KMS-11 (cell line): Measurements from ENCODE around the gene LONP2.
A peak's percentile ranks its signal among the peaks of the same experiment; 100 is the strongest.

Experiments used
- H2AFZ ChIP-seq: fragments of 200-600 bp; sonication (generic); 2 replicates; pipeline ENCODE4 v1.6.1; 2016; ENCODE audit warnings: antibody characterized with exemption, mixed run types, low read depth
- H3K27ac ChIP-seq: fragments of 200-600 bp; sonication (generic); 2 replicates; pipeline ENCODE4 v1.6.1; 2016; ENCODE audit warnings: mild to moderate bottlenecking, mixed run types
- H3K27me3 ChIP-seq: fragments of 200-600 bp; sonication (generic); 2 replicates; pipeline ENCODE4 v1.6.1; 2017; ENCODE audit warnings: mild to moderate bottlenecking, low read depth, mixed run types, moderate library complexity; ENCODE audit not compliant: insufficient read depth
- H3K36me3 ChIP-seq: fragments of 200-600 bp; sonication (generic); 2 replicates; pipeline ENCODE4 v1.6.1; 2017; ENCODE audit warnings: mild to moderate bottlenecking, mixed run types; ENCODE audit not compliant: insufficient read depth
- H3K4me1 ChIP-seq: fragments of 200-600 bp; sonication (generic); 2 replicates; pipeline ENCODE4 v1.6.1; 2016; ENCODE audit warnings: mild to moderate bottlenecking, low read depth, mixed run types; ENCODE audit not compliant: poor library complexity, severe bottlenecking
- H3K4me2 ChIP-seq: fragments of 200-600 bp; sonication (generic); 2 replicates; pipeline ENCODE4 v1.7.0; 2016; ENCODE audit warnings: mild to moderate bottlenecking, mixed run types
- H3K4me3 ChIP-seq: fragments of 200-600 bp; sonication (generic); IDR thresholded peaks from 2 replicates; pipeline ENCODE4 v1.6.1; 2017; ENCODE audit warnings: low read depth, low read length, mixed read lengths; ENCODE audit not compliant: insufficient read depth
- H3K79me2 ChIP-seq: fragments of 200-600 bp; sonication (generic); 2 replicates; pipeline ENCODE4 v1.6.1; 2016; ENCODE audit warnings: low read depth, mixed run types; ENCODE audit not compliant: insufficient read depth
- H3K9ac ChIP-seq: fragments of 200-600 bp; sonication (generic); 2 replicates; pipeline ENCODE4 v1.6.1; 2016; ENCODE audit warnings: mild to moderate bottlenecking, mixed run types
- H4K20me1 ChIP-seq: fragments of 200-600 bp; sonication (generic); 2 replicates; pipeline ENCODE4 v1.6.1; 2016; ENCODE audit warnings: mild to moderate bottlenecking, mixed run types; ENCODE audit not compliant: insufficient read depth
- TF ChIP-seq, protein P1 (sequence below): fragments of 200-600 bp; sonication (generic); conservative IDR thresholded peaks from 2 replicates; pipeline ENCODE4 v1.6.1; 2017; ENCODE audit warnings: low read depth, mild to moderate bottlenecking, antibody characterized with exemption, low read length, moderate library complexity, mixed read lengths

The LONP2 gene

DNA sequence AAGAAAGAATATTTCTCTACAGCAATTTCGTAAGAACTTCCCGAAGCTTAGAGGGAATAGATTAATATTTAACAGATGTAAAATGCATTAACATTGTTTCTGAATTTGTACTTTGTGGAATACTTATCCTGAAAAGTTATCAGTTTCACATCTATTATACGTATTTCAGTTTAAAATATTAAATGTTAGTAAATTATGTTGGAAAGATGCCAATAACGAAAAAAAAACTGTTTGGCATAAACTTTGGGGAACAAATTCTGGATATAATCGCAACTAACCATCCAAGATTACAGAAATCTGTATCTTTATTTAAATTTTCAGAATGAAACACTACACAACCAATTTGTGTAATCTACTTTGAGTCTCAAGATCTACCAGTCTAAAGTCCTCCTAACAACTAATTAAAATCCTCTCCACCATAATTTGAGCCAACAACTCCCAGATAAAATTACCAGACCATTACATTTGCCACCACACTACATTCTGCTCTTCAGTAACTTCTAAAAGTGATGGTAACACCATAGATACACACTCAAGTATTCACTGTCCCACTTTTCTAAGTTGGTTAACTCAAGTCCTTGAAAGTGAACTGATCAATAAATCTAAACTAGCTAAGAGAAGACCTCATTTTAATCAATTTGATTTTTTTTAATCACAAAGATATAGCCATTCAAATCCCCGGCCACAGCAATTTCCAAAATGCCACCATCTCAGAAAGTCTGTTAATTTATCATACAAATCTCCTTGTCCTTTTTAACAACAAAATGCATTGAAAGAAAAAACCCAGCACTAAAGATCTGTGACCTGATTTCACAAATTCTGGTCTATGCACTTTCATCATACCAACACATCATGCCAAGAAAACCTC, 139.1 kb downstream of the LONP2 start:
- Histone ChIP-seq H3K27ac (peak overlapping the region; percentile 73; the same call in 1 of the 2 replicates), H3K79me2 (peaks cover 62% of the 10 kb centered on the region), H3K4me2 (peak overlapping the region; percentile 83)

DNA sequence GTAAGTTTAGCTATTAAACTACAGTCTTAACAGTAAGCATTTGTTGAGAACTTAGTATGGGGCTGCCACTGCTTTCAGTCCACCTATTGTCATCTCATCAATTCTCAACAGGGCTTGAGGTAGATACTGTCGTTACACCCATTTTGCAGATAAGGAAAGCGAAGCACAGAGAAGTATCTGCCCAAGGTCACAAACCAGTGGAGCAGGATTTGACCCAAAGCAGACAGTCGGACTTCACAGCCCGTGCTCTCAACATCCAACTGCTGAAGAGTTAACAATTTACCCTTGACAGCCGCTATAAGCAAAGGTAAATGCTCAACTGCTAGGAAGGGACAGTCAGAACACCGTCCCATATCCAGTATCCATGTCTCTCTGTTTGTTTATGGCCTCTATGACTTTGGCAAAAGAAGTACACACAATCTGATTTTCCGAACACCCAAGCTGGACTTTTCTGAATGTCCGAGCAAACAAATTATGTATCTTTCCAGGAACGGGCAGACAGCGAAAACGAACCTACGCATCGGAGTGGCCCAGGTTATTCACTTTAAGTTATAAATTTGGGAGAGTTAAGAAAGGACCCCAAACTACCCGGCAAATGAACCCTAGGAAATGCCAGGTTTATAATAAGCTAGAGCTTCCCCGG, 139.9 kb downstream of the LONP2 start:
- TF ChIP-seq, protein P1, sequence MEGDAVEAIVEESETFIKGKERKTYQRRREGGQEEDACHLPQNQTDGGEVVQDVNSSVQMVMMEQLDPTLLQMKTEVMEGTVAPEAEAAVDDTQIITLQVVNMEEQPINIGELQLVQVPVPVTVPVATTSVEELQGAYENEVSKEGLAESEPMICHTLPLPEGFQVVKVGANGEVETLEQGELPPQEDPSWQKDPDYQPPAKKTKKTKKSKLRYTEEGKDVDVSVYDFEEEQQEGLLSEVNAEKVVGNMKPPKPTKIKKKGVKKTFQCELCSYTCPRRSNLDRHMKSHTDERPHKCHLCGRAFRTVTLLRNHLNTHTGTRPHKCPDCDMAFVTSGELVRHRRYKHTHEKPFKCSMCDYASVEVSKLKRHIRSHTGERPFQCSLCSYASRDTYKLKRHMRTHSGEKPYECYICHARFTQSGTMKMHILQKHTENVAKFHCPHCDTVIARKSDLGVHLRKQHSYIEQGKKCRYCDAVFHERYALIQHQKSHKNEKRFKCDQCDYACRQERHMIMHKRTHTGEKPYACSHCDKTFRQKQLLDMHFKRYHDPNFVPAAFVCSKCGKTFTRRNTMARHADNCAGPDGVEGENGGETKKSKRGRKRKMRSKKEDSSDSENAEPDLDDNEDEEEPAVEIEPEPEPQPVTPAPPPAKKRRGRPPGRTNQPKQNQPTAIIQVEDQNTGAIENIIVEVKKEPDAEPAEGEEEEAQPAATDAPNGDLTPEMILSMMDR: no peak
- H3K79me2 ChIP-seq: peaks cover 55% of the 10 kb centered on the region
- peaks cover 6% of the 10 kb centered on the region; the same call in 1 of the 2 replicates for H4K20me1 ChIP-seq
- peak overlapping the region; percentile 65 for H3K9ac ChIP-seq
- peak overlapping the region; percentile 22; the same call in 1 of the 2 replicates for H2AFZ ChIP-seq
- H3K4me1 ChIP-seq: peaks cover 33% of the 10 kb centered on the region
- no peak overlapping the region for H3K4me3 ChIP-seq
- H3K36me3 ChIP-seq: no peaks in the 10 kb centered on the region
- H3K4me2 ChIP-seq: peak overlapping the region; percentile 83
- H3K27me3 ChIP-seq: no peaks in the 10 kb centered on the region
- peak overlapping the region; percentile 73 for H3K27ac ChIP-seq

More for the DNA sequence above, 139.1 kb downstream of the LONP2 start:
- Histone ChIP-seq H3K36me3 (no peaks in the 10 kb centered on the region), H3K27me3 (no peaks in the 10 kb centered on the region), H3K9ac (peak overlapping the region; percentile 65; the same call in 1 of the 2 replicates), H3K4me3 (no peak overlapping the region), H3K4me1 (peaks cover 37% of the 10 kb centered on the region), H2AFZ (no peak overlapping the region), H4K20me1 (peaks cover 6% of the 10 kb centered on the region; the same call in 1 of the 2 replicates)
- TF ChIP-seq, protein P1: no peak

- Histone ChIP-seq H3K36me3 (no peaks in the 10 kb centered on the region), H3K4me1 (peaks cover 28% of the 10 kb centered on the region), H4K20me1 (peaks cover 6% of the 10 kb centered on the region; the same call in 1 of the 2 replicates), H3K4me2 (peak overlapping the region; percentile 83), H2AFZ (peak overlapping the region; percentile 26), H3K79me2 (peaks cover 48% of the 10 kb centered on the region), H3K4me3 (no peak overlapping the region), H3K9ac (peak overlapping the region; percentile 98), H3K27me3 (no peaks in the 10 kb centered on the region), H3K27ac (peak overlapping the region; percentile 73)
- TF ChIP-seq, protein P1: no peak
Observed at GRCh38 chr16:48384520-48385252, 140.6 kb downstream of the LONP2 start.
